Fibroblast of peridontal ligament (primary cell): ENCODE measurements around the gene CD6.

Experiments used
- DNase-seq: peaks from one replicate; pipeline ENCODE4 v3.0.0-alpha.2; 2010; ENCODE audit errors: extremely low read depth

CD6 gene

DNA sequence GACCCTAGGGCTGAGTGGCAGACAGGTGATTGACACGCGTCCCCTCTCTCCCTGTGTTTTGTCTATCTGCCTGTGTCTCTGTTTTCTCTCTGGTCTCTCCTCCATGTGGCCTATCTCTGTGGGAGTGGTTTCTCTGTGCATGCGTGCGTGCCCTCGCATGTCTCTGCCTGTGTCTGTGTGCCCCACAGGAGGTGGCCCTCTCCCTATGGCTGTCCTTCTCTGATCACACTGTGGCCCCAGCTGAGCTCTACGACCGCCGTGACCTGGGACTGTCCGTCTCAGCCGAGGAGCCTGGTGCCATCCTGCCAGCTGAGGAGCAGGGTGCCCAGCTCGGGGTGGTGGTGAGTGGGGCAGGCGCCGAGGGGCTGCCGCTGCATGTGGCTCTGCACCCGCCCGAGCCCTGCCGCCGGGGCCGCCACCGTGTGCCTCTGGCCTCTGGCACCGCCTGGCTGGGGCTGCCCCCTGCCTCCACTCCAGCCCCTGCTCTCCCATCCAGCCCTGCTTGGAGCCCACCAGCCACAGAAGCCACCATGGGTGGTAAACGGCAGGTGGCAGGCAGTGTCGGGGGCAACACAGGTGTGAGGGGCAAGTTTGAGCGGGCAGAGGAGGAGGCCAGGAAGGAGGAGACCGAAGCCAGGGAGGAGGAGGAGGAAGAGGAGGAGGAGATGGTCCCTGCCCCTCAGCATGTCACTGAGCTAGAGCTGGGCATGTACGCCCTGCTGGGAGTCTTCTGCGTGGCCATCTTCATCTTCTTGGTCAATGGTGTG, 35.6 kb upstream of the CD6 start:
- no peak for DNase-seq

DNA sequence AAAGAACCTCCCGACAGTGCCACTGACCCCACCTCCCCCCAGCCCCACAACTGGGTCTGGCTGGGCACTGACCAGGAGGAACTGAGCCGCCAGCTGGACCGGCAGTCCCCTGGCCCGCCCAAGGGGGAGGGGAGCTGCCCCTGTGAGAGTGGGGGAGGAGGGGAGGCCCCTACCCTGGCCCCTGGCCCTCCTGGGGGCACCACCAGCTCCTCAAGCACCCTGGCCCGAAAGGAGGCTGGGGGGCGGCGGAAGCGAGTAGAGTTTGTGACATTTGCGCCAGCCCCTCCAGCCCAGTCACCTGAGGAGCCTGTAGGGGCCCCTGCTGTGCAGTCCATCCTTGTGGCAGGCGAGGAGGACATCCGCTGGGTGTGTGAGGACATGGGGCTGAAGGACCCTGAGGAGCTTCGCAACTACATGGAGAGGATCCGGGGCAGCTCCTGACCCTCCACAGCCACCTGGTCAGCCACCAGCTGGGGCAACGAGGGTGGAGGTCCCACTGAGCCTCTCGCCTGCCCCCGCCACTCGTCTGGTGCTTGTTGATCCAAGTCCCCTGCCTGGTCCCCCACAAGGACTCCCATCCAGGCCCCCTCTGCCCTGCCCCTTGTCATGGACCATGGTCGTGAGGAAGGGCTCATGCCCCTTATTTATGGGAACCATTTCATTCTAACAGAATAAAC, 34.9 kb upstream of the CD6 start:
- no peak for DNase-seq

DNA sequence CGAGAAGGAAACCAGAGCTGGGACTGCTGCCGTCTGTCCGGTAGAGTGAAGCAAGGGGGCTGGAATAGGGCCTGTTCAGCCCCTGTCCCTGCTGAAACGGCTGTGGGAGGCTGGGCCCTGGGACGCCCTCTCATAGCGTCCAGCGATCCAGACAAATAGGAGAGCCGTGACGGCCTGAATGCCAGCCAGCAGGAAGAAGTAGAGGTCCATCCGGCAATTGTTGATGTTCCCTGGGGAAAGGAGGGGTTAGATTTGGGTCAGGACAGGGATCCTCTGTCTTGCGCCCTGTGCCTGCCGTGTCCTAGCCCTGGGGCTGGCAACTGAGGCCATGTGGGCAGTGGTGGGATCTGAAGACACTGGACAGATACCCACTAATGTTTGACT, 34.3 kb upstream of the CD6 start:
- no peak for DNase-seq

DNA sequence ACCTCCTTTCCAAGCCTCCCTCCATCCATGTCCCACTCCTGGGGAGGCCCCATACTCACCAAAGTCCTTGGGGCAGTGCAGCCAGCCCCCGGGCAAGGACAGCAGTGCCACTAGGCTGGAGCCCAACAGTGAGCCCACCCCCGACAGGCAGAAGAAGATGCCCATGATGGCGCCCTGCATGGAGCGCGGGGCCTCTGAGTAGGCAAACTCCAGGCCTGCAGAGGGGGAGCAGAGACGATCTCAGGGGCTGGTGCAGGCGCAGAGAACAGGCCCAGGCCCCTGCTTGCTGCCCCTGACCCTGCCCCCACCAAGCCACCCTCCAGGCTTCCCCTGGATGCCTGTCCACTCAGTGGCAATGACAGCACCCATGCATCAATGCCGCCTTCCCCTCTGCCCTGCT, 33.7 kb upstream of the CD6 start:
- no peak for DNase-seq

DNA sequence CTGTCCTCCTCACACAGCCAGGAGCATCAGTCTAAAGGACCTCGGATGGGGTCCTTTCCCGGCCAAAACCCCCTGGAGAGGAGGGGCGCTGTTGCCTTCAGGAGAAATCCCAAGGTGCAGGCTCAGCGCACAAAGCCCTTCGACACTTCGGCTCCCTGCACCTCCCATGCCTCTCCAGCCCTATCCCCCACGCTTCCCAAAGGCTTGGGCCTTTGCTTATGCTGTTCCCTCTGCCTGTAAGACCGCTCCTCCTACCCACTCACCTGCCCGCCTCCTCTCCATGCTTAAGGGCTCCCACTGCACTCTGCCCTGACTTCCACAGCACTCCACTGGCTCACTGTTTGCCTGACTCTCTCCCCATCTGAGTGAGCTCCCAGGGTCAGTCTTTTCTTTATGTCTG, 33.0 kb upstream of the CD6 start:
- DNase-seq = no peak

DNA sequence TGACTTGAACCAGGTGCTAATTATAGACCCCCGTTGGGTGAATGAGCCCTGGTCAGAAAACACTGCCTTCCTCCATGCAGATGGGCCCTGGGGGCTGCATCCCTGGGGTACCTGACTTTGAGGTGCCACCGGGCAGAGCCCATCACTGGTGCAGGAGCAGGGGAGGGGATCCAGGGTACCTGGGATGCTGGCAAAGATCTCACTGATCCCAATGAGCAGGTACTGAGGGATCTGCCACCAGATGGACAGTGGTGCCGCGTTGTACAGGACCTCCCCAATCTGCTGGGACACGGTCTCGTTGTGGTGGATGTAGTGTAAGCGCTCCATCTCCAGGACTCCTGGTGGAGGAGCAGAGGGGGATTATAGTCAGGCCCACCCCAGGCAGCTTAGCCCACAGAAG, 32.2 kb upstream of the CD6 start:
- no peak for DNase-seq

DNA sequence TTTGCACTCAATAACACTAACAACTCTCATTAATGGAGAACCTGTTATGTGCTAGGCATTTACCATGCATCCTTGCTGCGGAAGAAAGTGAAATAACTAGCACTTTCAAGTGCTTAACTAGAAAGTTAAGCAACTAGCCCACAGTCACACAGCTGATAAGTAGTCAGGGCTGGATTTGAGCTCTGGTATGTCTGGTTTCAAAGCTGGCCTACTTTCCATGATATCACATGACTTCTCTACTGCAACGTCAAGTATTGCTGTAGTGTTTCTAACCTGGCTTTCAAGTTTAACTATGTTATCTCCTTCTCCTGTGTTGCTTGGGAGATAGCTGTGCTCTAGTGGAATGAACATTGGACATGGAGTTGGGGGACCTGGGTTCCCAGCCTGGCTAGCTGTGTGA, 31.6 kb upstream of the CD6 start:
- DNase-seq = peak; percentile 40

DNA sequence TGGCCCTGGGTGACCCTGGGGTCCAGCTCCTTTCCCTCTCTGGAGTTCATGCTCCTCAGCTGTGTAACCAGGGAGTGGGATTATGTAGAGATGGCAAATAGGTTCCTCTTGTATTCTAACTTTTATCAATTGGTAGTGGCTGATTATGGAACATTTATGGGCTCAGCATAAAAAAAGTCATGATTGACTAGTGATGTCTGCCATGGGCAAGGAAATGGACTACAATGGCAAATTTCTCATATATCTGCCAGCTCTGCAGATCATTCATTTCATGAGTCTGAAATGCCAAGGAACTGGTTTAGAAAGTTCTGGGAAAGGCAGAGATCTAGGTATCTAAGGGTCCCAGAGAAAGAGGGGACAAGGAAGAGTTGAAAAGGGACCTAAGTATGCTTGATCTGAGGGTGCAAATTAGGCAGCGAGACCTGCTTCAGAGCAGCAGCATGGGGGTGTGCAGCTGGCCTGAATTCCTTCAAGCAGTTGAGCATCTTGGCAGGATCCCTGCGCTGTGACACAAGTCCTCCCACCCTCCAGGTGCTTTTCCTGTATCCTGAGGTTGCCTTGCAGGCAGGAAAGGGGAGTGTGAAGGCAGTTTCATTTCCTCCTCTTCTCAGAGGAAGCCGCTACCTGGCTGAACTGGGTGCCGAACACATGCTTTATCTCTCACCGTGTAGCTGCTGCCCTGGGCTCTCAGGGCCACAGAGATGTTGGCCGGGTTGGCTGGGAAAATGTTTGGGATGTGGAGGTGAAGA, 29.9 kb upstream of the CD6 start:
- no peak for DNase-seq

DNA sequence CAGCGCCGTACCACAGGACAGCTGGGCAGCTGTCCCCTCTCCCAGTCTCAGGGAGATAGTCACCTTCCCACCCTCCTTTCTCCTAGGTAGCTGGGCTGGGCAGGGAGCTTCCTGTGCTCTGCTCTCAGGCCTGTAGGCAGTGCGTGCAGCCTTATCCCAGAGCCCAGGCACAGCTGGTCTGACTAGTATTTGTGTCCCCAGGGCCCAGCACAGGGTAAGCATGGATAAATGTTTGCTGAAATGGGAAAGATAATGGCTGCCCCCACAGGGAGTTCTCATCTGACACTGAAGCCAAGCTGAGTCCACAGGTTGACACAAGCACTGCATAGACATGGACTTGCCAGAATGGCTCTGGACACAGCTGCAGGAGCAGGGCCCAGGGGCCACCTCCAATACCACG, 29.3 kb upstream of the CD6 start:
- DNase-seq = no peak

DNA sequence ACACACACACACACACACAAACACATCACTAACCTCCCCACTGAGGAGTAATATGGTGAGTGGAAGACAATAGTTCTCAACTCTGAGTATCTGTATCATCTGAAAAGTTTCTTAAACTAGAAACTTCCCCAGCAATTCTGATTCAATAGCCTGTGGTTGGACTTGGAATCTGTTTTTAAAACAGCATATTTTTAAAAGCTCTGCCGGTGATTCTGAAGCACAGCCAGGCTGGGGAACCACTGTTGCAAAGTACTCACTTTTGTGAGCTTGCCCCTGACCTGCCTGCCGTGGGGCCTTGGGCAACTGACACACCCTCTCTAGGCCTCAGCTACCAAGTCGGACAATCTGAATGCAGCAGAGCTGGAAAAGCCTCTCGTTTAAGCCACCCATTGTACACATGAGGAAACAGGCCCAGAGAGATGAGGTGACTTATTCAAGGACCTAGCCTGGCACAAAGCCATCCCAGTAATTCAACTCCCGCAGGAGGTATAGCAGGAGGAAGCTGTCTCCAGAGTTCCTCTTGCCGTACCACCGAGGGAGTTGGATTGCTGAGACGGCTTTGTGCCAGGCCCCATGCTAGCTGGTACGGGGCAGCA, 28.4 kb upstream of the CD6 start:
- peak; percentile 41 for DNase-seq

DNA sequence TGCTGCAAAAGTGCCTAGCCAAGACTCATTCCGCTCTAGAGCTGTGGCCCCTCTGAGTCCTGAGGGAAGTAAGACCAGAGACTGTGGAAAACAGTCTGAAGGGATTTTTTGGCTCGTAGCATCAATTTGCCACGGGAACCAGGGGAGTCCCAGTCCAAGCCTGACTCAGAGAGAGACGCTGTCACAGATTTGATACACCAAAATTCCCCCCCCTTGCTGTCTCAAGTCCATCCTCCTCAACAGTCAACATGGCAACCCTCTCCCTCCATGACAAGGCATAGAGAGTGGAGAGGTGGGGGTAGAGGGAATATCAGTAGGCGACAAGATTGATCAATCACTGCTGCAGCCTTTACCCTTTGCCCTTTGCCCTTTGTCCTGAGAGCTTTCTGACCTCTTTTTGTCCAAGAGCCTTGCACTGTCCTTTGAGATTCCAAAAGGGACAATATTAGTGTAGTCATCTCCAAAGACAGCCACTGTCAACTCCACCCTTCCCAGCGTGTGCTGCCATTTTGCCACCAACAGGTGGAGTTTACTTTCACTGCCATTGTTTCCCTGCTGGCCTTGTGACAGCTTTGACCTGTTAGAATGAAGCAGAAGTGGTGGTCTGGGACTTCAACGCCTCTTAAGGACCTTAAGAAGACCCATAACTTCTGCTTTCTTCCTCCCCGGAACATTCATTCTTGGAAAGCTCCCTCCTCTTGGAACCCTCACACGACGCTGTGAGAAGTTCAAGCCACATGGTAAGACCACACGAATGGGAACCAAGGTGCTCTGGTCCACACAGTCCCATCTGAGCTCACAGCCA, 26.8 kb upstream of the CD6 start:
- no peak for DNase-seq

DNA sequence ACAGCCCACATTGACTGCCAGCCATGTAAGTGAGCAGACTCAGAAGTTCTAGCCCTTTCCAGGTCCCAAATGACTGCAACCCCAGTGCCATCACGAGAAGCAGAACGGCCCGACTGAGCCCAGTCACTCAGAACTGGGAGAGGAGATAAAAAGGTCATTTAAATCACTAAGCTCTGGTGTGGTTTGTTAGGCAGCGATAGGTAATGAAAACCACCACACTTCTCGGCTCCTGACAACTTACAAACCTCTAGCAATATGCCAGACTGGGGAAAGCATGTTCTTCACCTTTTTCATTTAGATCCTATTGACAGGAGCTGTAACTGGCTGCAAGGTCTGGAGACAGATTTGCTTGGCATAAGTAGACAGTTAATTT, 26.2 kb upstream of the CD6 start:
- no peak for DNase-seq

DNA sequence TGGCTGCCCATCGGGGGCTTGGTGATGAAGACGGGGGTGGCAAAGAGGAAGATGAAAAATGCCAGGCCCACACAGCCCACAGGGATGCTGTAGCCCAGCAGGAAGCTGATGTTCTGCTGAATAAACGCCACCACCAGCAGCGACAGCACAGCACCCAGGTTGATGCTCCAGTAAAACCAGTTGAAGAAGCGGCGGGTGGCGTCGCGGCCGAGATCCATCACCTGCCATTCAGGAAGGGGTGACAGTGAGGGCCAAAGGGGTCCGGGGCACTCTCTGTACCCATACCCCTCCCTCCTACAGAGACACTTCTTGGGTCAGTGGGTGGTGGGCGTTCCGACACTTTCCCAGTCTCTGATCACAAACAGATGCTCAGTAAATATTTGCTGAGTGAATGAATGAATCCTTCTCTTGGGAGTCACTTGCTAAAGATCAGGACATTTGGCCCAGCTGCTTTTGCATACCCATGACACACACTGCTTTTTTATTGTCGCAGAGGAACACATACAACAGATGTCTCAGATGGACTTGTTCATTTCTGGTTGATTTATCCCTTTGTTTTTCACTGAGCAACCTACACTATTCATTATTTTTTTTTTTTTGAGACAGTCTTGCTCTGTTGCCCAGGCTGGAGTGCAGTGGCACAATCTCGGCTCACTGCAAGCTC, 24.7 kb upstream of the CD6 start:
- DNase-seq = no peak

DNA sequence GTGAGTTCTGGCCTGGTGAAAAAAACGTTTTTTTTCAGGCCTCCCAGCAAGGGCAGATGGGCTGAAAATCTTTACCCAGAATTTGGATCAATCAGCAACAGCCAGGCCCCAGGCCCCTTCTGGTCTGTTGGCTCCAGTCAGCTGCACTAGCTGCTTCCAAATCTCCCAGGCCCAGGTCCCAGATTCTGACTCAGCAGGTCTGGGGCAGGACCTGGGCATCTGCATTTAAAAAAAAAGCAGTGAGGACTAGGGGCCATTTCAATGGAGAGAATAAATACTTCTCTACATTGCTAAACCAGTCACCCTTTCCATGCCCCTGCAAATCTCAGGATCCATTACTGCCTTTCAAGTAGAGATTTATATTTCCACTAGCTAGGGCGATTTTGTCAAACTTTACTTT, 23.8 kb upstream of the CD6 start:
- peak; percentile 23 for DNase-seq

DNA sequence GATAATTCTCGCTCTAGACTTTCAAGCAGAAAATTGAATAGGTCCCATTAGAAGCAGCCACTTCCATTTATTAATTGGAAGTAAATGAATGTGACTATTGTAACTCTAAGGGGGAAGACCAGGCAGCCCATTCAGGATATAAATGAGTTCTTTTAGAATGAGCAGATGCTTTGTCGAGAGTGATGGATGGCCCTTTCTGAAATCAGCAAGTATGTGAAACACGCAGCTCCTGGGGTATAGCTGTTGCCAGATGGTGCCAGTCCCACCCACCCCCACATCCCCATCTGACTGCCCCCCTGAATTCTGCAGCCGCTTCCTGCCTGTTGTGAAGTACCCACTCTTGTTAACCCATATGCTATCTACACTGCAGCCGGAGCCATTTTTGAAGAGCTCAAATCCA, 23.2 kb upstream of the CD6 start:
- no peak for DNase-seq

DNA sequence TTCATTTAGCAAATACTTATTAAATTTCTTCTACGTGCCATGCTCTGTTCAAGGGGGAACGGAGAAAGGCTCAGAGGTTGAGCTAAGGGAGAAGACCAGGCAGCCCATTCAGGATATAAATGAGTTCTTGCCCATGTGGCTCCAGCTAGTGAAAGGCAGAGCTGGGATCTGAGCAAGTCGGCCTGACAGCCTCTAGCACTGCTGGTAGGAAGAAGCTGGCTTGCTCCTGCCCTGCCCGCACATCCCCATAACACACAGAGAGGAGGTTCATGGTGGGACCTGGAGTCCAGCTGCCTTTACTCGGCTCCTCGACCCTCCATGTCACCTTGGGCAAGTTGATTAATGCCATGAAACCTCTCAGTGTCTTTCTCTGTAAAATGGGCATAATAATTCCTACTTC, 21.5 kb upstream of the CD6 start:
- DNase-seq = peak; percentile 19

DNA sequence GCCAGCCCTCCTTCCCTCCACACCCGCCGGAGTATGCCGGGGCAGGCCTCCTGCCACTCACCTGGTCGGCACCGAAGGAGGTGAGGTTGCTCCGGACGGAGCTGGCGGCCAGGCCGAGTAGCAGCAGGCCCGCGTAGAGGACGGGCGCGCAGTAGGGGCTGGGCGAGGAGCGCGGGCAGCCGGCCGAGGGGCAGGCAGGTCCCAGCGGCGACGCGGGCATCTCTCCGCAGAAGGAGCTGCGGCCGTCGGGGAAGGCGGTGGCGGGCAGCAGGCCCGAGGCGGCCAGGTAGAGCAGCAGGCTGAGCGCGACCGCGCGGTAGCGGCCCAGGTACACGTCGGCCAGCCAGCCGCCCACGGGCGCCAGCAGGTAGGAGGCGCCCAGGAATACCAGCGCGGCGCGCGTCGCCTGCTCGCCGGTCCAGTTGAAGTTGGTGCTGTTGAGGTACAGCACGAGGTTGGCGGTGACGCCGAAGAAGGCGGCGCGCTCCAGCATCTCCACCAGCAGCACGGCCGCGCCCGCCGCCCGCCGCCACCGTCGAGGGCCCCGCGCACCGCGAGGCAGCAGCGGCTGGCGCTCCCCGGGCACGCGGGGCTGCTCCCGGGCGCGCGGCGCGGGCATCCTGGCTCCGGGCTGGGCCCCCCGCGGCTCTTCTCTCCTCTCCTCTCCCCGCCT, 20.4 kb upstream of the CD6 start:
- no peak for DNase-seq

DNA sequence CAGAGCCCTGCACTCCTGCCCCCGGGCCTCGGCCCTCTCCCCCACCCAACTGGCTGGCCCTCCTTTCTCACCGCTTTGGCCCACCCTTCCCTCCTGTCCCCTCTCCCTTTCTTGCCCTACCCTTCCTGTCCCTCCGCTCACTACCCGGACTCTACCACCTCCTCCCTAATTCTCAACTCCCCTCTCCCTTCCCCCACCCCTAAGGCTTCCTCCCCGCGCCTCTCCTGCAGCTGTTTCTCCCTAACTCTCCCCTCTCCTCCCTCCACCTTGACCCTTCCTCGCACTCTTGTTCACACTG, 19.9 kb upstream of the CD6 start:
- DNase-seq = peak; percentile 5

DNA sequence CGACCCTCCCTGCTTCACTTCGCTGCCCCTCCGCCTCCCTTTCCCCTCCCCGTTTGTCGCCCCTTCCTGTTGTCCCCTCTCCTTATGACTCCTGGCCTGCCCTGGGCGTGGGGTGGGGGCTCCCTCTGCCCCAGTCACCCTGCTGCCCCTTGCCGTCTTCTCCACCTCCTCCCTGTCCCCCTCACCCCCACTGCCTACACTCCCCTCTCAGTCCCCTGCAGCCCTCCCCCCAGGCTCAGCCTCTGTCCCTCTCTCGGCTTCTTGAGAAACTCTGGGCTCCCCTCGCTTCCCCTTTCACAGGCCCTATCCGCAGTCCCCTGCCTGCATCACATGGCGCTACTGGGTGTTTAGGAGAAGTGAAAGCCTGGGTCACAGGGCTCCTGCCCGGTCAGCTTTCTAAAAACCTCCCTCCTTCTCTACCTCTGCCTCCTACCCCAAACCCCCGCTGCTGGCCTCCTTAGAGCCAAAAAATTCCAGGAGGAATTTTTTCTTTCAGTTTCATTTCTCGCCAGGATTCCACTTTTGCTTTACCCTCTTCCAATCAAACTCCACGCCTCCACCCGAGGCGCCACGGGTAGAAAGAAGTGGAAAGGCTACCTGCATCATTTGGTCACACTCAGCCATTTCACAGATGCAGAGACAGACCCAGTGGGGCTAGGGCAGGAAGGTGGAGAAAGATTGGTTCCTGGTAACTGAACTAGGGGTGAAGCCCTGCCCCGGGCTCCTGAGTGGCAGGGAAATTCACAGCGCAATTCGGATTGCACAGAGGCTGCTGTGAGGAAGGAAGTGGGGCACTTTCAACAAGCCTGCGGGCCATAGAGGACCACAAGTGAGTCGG, 19.4 kb upstream of the CD6 start, which contains the start of gene SLC15A3:
TSS of gene SLC15A3 (minus strand) at position 273 of the 838 bp plus-strand sequence. CDS start 625 bp downstream, outside the sequence.
- DNase-seq = peak; percentile 59

DNA sequence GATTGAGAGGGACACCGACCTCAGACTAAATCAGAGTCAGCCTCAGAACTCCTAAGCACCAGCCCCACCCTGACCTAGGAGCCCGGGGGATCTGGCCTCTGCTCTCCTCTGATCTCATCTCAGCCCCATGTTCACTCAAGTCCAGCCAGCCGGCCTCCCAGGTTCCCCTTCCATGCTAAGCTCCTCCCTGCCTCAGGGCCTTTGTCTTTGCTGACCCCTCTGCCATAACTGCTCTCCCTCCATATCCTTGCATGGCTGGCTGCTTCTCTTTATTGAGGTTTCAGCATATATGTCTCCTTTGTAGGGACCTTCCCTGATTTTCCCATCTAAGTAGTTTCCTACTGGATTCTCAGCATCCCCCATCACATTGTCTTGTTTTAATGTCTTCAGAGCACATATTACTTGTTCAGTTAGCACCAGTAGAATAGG, 18.7 kb upstream of the CD6 start:
- DNase-seq = no peak
